ENCODE measurements around the gene CTSH. TPM values are rescaled to one million over a fixed set of nuclear protein-coding genes. Genes with fewer than 3 reads are reported as not detected.

The CTSH gene
- total RNA-seq, 4 donors from 2014 or later, result 8.6 to 70.2 (median 41.0) TPM

DNA sequence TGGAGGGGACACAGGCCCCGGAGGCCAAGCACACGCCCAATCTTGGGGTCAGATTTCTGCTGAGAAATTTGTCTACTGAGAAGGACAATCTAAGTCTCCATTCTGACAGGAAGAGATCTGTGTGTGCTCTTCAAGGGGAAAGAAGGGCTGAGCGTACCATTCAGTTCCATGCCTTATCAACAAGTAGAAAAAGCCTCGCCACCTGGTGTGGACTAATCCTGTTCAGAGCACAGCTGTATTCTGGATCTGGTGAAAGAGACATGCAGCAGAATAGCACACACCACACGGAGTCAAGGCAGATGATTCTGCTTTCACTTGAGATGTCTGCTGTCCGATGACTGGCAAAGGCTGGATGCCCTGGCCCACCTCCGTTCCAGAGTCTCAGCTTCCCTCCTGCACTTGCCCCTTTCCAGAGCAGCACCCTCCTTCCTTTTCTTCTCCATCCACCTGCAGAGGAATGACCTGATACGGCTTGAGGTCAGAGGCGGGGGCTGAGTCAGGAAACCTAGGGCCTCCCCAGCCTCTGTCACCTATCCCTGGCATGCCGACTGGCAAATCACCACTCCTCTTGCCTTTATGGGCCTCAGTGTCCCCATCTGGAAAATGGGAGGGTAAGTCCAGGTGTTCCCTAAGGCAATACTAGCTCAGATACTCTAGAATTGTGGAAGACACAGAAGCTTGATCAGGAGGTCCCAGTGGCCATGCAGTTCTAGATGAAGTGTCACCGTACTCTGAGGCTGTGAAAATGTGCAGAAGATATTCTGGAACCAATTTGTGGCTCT, 36.9 kb upstream of the CTSH start:
- no peaks in the 10 kb centered on the region for H3K9me3 ChIP-seq
- H3K36me3 ChIP-seq, result no peaks in the 10 kb centered on the region
- 90 to 100% methylated on average over 1 to 11 of the region's 11 CpGs for WGBS, 2 donors (ENCODE audit: low coverage in 1 of 2)
- intact Hi-C loops (cut with DNase I; ENCODE audit: low total_unique reads), result no loop called here
- in situ Hi-C loops (cut with MboI; ENCODE audit: low pct_ligation_motif_present in 1 of 4, low pct_unique_long_range_greater_than_20kb in 1 of 4, low sequenced_read_pairs in 3 of 4), result no loop called here
- H3K4me1 ChIP-seq, result peaks cover 0 to 10% (median 0%) of the 10 kb centered on the region in 4 donors
- no peak for TF ChIP-seq POLR2A (IDR thresholded peaks at IDR 0.05)
- TF ChIP-seq, protein P1, sequence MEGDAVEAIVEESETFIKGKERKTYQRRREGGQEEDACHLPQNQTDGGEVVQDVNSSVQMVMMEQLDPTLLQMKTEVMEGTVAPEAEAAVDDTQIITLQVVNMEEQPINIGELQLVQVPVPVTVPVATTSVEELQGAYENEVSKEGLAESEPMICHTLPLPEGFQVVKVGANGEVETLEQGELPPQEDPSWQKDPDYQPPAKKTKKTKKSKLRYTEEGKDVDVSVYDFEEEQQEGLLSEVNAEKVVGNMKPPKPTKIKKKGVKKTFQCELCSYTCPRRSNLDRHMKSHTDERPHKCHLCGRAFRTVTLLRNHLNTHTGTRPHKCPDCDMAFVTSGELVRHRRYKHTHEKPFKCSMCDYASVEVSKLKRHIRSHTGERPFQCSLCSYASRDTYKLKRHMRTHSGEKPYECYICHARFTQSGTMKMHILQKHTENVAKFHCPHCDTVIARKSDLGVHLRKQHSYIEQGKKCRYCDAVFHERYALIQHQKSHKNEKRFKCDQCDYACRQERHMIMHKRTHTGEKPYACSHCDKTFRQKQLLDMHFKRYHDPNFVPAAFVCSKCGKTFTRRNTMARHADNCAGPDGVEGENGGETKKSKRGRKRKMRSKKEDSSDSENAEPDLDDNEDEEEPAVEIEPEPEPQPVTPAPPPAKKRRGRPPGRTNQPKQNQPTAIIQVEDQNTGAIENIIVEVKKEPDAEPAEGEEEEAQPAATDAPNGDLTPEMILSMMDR (IDR thresholded peaks at IDR 0.05), result no peak
- no peak for TF ChIP-seq POLR2AphosphoS5 (IDR thresholded peaks at IDR 0.05)
- TF ChIP-seq EP300 (IDR thresholded peaks at IDR 0.05; ENCODE audit: low read depth), result no peak
- no peak overlapping the region for H3K4me3 ChIP-seq
- DNase-seq, result no peak
- H3K27ac ChIP-seq, result no peak overlapping the region
- H3K27me3 ChIP-seq, result no peaks in the 10 kb centered on the region

DNA sequence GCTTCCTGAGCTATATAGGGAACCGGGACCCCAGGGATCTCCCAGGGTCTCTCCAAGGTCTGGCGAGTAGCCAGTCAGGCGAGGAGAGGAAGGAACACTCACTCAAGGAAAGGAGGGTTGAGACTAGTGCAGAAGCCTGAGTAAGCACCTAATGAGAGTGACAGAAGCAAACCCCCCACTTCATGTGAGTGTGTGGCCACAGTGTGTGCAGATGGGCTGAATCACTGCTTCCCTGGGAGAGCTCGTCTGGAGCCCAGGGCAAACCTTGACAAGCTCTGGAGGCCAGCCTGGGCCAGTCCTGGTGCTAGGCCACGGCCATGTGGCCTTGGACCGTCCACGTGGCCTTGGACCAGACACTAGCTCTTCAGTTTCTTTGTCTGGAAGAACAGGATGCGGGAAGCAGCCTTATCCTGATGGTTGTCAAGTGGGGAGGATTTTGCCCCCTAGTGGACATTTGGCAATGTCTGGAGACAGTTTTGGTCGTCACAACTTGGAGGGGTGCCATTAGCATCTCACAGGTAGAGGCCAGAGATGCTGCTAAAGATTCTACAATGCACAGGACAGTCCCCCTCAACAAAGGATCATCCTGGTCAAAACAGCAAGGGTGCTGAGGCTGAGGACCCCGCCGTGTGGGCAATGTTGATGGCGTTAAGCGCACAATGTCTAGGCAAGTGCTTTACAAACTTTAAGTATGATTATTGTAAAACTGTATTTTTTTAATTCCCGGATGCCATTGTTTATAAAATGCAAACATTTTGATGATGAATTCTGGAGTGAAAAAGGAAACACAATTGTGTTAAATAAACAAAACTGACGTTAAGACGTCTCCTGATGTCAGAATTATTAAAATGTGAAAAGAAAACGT, 34.8 kb upstream of the CTSH start:
- peaks cover 0 to 10% (median 0%) of the 10 kb centered on the region in 4 donors for H3K4me1 ChIP-seq
- no peaks in the 10 kb centered on the region for H3K9me3 ChIP-seq
- no peaks in the 10 kb centered on the region for H3K27me3 ChIP-seq
- H3K27ac ChIP-seq, result no peak overlapping the region
- H3K4me3 ChIP-seq, result no peak overlapping the region
- intact Hi-C loops (cut with DNase I; ENCODE audit: low total_unique reads) (loop anchor here (5.0 kb wide), 1 partner anchor 67 kb away; no protein-coding TSS in a partner anchor), in situ Hi-C loops (cut with MboI; ENCODE audit: low pct_ligation_motif_present in 1 of 4, low pct_unique_long_range_greater_than_20kb in 1 of 4, low sequenced_read_pairs in 3 of 4) (no loop called here)
- H3K36me3 ChIP-seq, result no peaks in the 10 kb centered on the region
- DNase-seq, result peak; percentile 67
- TF ChIP-seq POLR2AphosphoS5 (IDR thresholded peaks at IDR 0.05) (peak in 1 of 3 donors; percentile 18), EP300 (IDR thresholded peaks at IDR 0.05; ENCODE audit: low read depth) (no peak)
- TF ChIP-seq, protein P1 (IDR thresholded peaks at IDR 0.05), result peak; percentile 63 to 71 (median 66)
- WGBS, 2 donors (ENCODE audit: low coverage in 1 of 2), result 54 to 72% methylated on average over 7 to 17 of the region's 17 CpGs

DNA sequence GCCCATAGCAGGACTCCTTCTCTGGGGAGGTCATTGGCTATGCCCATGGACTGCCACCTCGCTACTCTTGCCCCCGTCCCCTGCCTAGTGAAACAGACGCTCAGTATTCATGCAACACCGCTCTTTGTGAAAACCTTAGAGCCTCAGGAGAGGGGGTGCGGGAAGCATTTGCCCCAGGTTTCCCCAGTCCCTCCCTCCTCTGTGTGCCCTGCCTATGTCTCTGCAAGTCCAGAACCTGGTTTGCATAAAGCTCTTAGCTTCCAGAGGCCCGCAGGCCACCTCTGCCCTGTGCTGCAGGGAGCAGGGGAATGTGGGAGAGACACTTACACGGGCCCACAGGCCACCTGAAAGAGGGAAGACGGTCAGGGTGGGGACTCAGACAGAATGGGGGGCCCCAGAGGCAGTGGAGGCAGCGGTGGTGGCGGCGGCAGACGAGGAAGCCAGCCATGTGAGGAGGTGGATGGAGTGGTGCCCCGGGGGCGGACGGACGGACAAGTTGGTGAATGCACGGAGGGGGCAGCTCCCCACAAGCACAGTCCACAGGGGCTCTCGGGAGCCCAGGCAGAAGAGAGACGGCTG, 33.8 kb upstream of the CTSH start:
- no peak overlapping the region for H3K27ac ChIP-seq
- no peak for DNase-seq
- no peaks in the 10 kb centered on the region for H3K27me3 ChIP-seq
- TF ChIP-seq EP300 (IDR thresholded peaks at IDR 0.05; ENCODE audit: low read depth) (no peak), POLR2AphosphoS5 (IDR thresholded peaks at IDR 0.05) (no peak), POLR2A (IDR thresholded peaks at IDR 0.05) (no peak)
- TF ChIP-seq, protein P1 (IDR thresholded peaks at IDR 0.05), result no peak
- no peaks in the 10 kb centered on the region for H3K9me3 ChIP-seq
- in situ Hi-C loops (cut with MboI; ENCODE audit: low pct_ligation_motif_present in 1 of 4, low pct_unique_long_range_greater_than_20kb in 1 of 4, low sequenced_read_pairs in 3 of 4) (no loop called here), intact Hi-C loops (cut with DNase I; ENCODE audit: low total_unique reads) (loop anchor here (5.0 kb wide), 1 partner anchor 66 kb away; no protein-coding TSS in a partner anchor)
- no peak overlapping the region for H3K4me3 ChIP-seq
- WGBS, 2 donors (ENCODE audit: low coverage in 1 of 2), result 83 to 96% methylated on average over 5 to 19 of the region's 19 CpGs
- no peaks in the 10 kb centered on the region for H3K36me3 ChIP-seq
- H3K4me1 ChIP-seq, result peaks cover 0 to 10% (median 0%) of the 10 kb centered on the region in 4 donors

Data from transverse colon (tissue), 4 donors.